GM12878 (cell line): ENCODE measurements around the gene MYL12B. TPM values are rescaled to one million over a fixed set of nuclear protein-coding genes. Genes with fewer than 3 reads are reported as not detected.

Experiments used
- BCL11A ChIP-seq: IDR thresholded peaks from 2 replicates; pipeline ENCODE4 v1.6.1; 2011; ENCODE audit warnings: low read depth, low read length
- BMI1 ChIP-seq: fragments of 450-650 bp; IDR thresholded peaks from 2 replicates; pipeline ENCODE4 v1.6.1; 2016; ENCODE audit warnings: mild to moderate bottlenecking, moderate library complexity, borderline replicate concordance
- CHD4 ChIP-seq: fragments of 200-600 bp; sonication (generic); IDR thresholded peaks from 2 replicates; pipeline ENCODE4 v1.6.1; 2016; ENCODE audit warnings: mild to moderate bottlenecking
- CTCF ChIP-seq, 3 experiments: IDR thresholded peaks in 2 of 3; conservative IDR thresholded peaks in 1 of 3; 2 replicates each; pipeline ENCODE4 v1.5.1; 2011; ENCODE audit warnings: low read depth in 3 of 3, low read length in 3 of 3, mild to moderate bottlenecking in 3 of 3, control low read depth in 2 of 3, moderate library complexity in 2 of 3, inconsistent platforms in 1 of 3, mixed read lengths in 1 of 3; ENCODE audit not compliant: control insufficient read depth in 2 of 3, insufficient read depth in 1 of 3; ENCODE audit errors: extremely low read depth in 1 of 3
- KAT2A ChIP-seq: conservative IDR thresholded peaks from 2 replicates; pipeline ENCODE4 v1.6.1; 2011; ENCODE audit warnings: low read depth, low read length; ENCODE audit not compliant: control insufficient read depth
- MTA2 ChIP-seq: fragments of 450-650 bp; IDR thresholded peaks from 2 replicates; pipeline ENCODE4 v1.6.1; 2016; ENCODE audit warnings: low read depth, mild to moderate bottlenecking, moderate library complexity
- NR2C1 ChIP-seq: fragments of 450-650 bp; IDR thresholded peaks from 2 replicates; pipeline ENCODE4 v1.6.1; 2017; ENCODE audit warnings: antibody characterized with exemption, mild to moderate bottlenecking, moderate library complexity
- NRF1 ChIP-seq: conservative IDR thresholded peaks from 2 replicates; pipeline ENCODE4 v1.6.1; 2011; ENCODE audit warnings: mild to moderate bottlenecking, low read depth, low read length, improper control_type of control experiment
- SREBF2 ChIP-seq: IDR thresholded peaks from 2 replicates; pipeline ENCODE4 v1.6.1; 2012; ENCODE audit warnings: mild to moderate bottlenecking, low read length
- TAF1 ChIP-seq: IDR thresholded peaks from 2 replicates; pipeline ENCODE4 v1.6.1; 2011; ENCODE audit warnings: mild to moderate bottlenecking, low read depth, low read length, borderline replicate concordance
- WRNIP1 ChIP-seq: IDR thresholded peaks from 2 replicates; pipeline ENCODE4 v1.6.1; 2011; ENCODE audit warnings: low read depth, low read length, improper control_type of control experiment, borderline replicate concordance
- YY1 ChIP-seq: IDR thresholded peaks from 2 replicates; pipeline ENCODE4 v1.6.1; 2011; ENCODE audit warnings: low read depth, mild to moderate bottlenecking, low read length
- ZBTB33 ChIP-seq: fragments of 450-650 bp; IDR thresholded peaks from 2 replicates; pipeline ENCODE4 v1.6.1; 2017; ENCODE audit warnings: mild to moderate bottlenecking
- ZNF24 ChIP-seq: fragments of 450-650 bp; IDR thresholded peaks from 2 replicates; pipeline ENCODE4 v1.6.1; 2017; ENCODE audit warnings: antibody characterized with exemption, mild to moderate bottlenecking
- ZNF384 ChIP-seq: IDR thresholded peaks from 2 replicates; pipeline ENCODE4 v1.6.1; 2012; ENCODE audit warnings: low read depth, mild to moderate bottlenecking, low read length, improper control_type of control experiment, borderline replicate concordance
- ZNF622 ChIP-seq: fragments of 450-650 bp; IDR thresholded peaks from 2 replicates; pipeline ENCODE4 v1.6.1; 2017; ENCODE audit warnings: mild to moderate bottlenecking, inconsistent platforms
- ZNF687 ChIP-seq: fragments of 450-650 bp; IDR thresholded peaks from 2 replicates; pipeline ENCODE4 v1.6.1; 2017; ENCODE audit warnings: mild to moderate bottlenecking, moderate library complexity
- polyA plus RNA-seq, 11 experiments: library from polyadenylated mRNA; depleted of rRNA in 4 of 11; unstranded in 6 of 11; stranded (reverse) in 5 of 11; fragments of >200 nt; fragmentation: Nextera tagmentation in 4 of 11; fragmentation: Illumina TruSeq in 1 of 11; extraction: Ambion mirVana in 4 of 11; extraction: Trizol in 1 of 11; gene quantifications; 1 replicate in 1 of 11; 2 replicates in 10 of 11; pipeline versions ENCODE4 v1.2.1 to v1.2.3, GENCODE V29; 2011 to 2016; ENCODE audit warnings: inconsistent platforms in 2 of 11, missing spikeins in 2 of 11, low read depth in 1 of 11
- total RNA-seq, 4 experiments: library from RNA; depleted of rRNA in 3 of 4; stranded (reverse); fragments of >200 nt in 3 of 4; fragmentation: Illumina TruSeq in 1 of 4; extraction: Trizol in 1 of 4; gene quantifications; 2 replicates each; pipeline versions ENCODE4 v1.2.1 to v1.2.3, GENCODE V29; 2013 to 2021
- TF ChIP-seq, protein P1 (sequence below): IDR thresholded peaks from 2 replicates; pipeline ENCODE4 v1.6.1; 2012; ENCODE audit warnings: low read depth, low read length, improper control_type of control experiment
- TF ChIP-seq, protein P2 (sequence below): fragments of 450-650 bp; IDR thresholded peaks from 2 replicates; pipeline ENCODE4 v1.6.1; 2016; ENCODE audit warnings: mild to moderate bottlenecking

MYL12B gene
- total and polyA plus RNA-seq, 10 of the 15 experiments (the other 5 are each of a cell fraction or from before 2014, with no cell fraction given) = 179 to 739 (median 400) TPM

DNA sequence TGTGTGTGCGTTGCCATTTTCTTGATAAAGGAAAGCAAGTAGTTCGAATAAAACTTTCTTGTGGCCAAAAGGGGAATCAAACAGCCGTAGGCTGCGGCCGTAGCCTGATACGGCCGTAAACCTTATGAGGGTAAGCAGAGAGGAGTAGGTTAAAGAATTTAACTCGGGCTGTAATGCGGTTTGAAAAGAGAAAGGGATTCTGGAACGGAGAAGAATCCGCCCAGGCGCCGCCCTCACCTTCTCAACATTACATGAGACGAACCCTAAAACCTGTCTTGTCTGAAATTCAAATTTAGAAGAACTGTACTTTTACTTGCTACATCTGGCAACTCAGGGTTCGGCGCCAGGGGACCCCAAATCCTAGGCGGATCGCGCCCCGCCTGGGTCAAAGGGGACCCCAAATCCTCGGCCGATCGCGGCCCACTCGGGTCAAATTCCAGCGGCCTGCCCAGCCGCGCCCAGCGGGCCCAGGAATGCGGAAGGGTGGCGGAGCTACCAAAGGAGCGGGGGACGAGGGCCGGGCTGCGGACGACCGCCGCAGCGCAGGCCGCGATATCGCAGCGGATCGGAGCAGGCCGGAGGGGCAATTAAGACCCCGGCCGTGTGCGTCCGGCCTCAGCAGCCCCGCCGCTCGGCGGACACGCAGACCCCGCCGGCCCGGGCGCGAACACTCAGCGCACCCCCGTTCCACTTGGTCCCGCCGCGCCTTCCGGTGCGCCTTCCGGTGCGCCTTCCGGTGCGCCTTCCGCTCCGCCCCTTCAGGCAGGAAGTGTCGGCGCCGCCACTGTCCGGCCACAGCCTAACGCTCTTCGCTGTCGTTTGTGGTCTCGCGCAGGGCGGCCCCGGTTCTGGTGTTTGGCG lies at the start of gene MYL12B (continued):
- TF ChIP-seq ZBTB33 (no peak), BMI1 (no peak), ZNF687 (peak; percentile 13; the same call in 1 of the 2 replicates), ZNF384 (no peak), YY1 (peak; percentile 33; the same call in 1 of the 2 replicates), SREBF2 (no peak), WRNIP1 (no peak), MTA2 (no peak; the same call in 1 of the 2 replicates), ZNF622 (no peak), NR2C1 (peak; percentile 70), CHD4 (no peak), KAT2A (no peak), BCL11A (no peak), ZNF24 (no peak; the same call in 1 of the 2 replicates), CTCF (IDR thresholded peaks at IDR 0.05 in 2 of 3, conservative IDR thresholded peaks at IDR 0.05 in 1 of 3; ENCODE audit: control insufficient read depth in 2 of 3, extremely low read depth in 1 of 3, insufficient read depth in 1 of 3, low read depth in 3 of 3, low read length in 3 of 3) (no peak), TAF1 (peak; percentile 79; the same call in 1 of the 2 replicates), NRF1 (no peak)
- TF ChIP-seq, protein P1, sequence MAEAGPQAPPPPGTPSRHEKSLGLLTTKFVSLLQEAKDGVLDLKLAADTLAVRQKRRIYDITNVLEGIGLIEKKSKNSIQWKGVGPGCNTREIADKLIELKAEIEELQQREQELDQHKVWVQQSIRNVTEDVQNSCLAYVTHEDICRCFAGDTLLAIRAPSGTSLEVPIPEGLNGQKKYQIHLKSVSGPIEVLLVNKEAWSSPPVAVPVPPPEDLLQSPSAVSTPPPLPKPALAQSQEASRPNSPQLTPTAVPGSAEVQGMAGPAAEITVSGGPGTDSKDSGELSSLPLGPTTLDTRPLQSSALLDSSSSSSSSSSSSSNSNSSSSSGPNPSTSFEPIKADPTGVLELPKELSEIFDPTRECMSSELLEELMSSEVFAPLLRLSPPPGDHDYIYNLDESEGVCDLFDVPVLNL = no peak
- TF ChIP-seq, protein P2, sequence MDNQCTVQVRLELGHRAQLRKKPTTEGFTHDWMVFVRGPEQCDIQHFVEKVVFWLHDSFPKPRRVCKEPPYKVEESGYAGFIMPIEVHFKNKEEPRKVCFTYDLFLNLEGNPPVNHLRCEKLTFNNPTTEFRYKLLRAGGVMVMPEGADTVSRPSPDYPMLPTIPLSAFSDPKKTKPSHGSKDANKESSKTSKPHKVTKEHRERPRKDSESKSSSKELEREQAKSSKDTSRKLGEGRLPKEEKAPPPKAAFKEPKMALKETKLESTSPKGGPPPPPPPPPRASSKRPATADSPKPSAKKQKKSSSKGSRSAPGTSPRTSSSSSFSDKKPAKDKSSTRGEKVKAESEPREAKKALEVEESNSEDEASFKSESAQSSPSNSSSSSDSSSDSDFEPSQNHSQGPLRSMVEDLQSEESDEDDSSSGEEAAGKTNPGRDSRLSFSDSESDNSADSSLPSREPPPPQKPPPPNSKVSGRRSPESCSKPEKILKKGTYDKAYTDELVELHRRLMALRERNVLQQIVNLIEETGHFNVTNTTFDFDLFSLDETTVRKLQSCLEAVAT = peak; percentile 62; the same call in 1 of the 2 replicates
